ENCODE measurements around the gene PFKL.

Gene PFKL

DNA sequence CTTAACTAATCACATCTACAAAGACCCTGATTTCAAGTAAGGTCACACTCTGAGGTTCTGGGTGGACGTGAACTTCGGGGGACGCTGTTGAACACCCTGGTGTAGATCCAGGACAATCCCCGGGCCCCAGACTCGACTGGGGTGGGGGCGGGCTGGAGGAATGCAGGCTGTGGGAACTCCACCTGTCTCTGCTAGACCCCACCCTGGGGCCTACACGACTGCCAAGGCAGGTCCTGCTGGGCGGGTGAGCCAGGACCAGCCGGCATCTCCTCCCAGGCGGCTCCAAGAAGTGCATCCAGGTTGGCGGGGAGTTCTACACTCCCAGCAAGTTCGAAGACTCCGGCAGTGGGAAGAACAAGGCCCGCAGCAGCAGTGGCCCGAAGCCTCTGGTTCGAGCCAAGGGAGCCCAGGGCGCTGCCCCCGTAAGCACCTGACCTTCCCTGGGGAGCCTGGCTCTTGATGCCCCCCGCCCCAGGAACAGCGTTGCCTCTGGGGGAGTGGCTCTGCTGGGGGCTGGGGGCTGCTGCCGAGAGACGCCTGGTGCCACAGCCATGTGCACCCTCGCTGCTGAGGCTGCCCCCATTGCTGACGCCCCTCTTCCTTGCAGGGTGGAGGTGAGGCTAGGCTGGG lies 10.4 kb upstream of the PFKL start:
- Histone ChIP-seq H3K4me1 (ENCODE audit: insufficient read depth, poor library complexity, severe bottlenecking) (no peaks in the 10 kb centered on the region), H3K4me3 (ENCODE audit: severe bottlenecking) (no peak overlapping the region), H3K9me3 (ENCODE audit: severe bottlenecking) (no peaks in the 10 kb centered on the region), H3K27me3 (ENCODE audit: insufficient read depth, poor library complexity, severe bottlenecking) (peaks cover 3% of the 10 kb centered on the region), H3K36me3 (ENCODE audit: low read depth) (no peaks in the 10 kb centered on the region), H3K27ac (ENCODE audit: poor library complexity, severe bottlenecking) (no peak overlapping the region)
- no peak for ATAC-seq (ENCODE audit: low read depth)
- no peak for DNase-seq (ENCODE audit: low spot score)
- TF ChIP-seq CTCF (IDR thresholded peaks at IDR 0.05; ENCODE audit: poor library complexity, severe bottlenecking): no peak

DNA sequence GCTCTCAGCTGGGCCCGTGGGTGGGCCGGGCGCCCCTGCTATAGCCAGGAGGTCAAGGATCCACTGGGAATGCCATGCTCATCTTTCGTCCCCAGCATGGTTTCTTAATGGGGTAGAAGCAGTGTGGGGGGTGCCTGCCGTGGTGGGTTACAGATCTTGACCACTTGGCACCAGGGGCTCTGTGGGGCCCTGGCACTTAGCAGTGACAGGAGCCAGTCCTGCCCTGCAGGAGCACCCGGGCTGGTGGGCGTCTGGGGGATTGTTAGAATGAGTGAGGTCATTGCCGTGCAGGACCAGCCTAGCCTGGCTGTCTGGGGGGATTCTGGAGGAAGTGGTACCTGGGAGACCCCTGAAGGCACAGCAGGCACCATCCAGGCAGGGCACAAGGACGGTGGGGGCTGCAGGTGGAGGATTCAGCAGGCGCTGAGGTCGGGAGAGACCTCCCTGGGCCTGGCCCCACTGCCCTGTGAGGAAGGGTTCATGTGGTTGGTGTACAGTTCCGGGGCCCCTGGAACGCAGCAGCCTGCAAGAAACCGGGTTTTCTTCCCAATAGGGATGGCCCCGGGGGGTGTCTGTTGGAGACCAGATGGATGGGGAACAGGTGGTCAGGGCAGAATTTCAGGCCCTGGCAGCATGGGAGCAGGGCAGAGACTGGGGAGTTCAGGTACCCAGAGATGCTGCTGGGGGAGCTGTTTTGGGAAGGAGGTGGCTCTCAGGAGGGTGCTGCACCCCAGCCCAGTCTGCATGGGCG lies 9.4 kb upstream of the PFKL start:
- Histone ChIP-seq H3K4me3 (ENCODE audit: severe bottlenecking) (no peak overlapping the region), H3K36me3 (ENCODE audit: low read depth) (no peaks in the 10 kb centered on the region), H3K4me1 (ENCODE audit: insufficient read depth, poor library complexity, severe bottlenecking) (no peaks in the 10 kb centered on the region), H3K27me3 (ENCODE audit: insufficient read depth, poor library complexity, severe bottlenecking) (no peaks in the 10 kb centered on the region), H3K9me3 (ENCODE audit: severe bottlenecking) (no peaks in the 10 kb centered on the region), H3K27ac (ENCODE audit: poor library complexity, severe bottlenecking) (no peak overlapping the region)
- ATAC-seq (ENCODE audit: low read depth): no peak
- no peak for DNase-seq (ENCODE audit: low spot score)
- no peak for TF ChIP-seq CTCF (IDR thresholded peaks at IDR 0.05; ENCODE audit: poor library complexity, severe bottlenecking)

- DNase-seq (ENCODE audit: low spot score) (no peak), ATAC-seq (ENCODE audit: low read depth) (no peak)
- Histone ChIP-seq H3K4me1 (ENCODE audit: insufficient read depth, poor library complexity, severe bottlenecking) (no peaks in the 10 kb centered on the region), H3K27ac (ENCODE audit: poor library complexity, severe bottlenecking) (no peak overlapping the region), H3K27me3 (ENCODE audit: insufficient read depth, poor library complexity, severe bottlenecking) (no peaks in the 10 kb centered on the region), H3K36me3 (ENCODE audit: low read depth) (no peaks in the 10 kb centered on the region), H3K4me3 (ENCODE audit: severe bottlenecking) (no peak overlapping the region), H3K9me3 (ENCODE audit: severe bottlenecking) (no peaks in the 10 kb centered on the region)
- TF ChIP-seq CTCF (IDR thresholded peaks at IDR 0.05; ENCODE audit: poor library complexity, severe bottlenecking): no peak
These were observed 8.5 kb upstream of the PFKL start for GRCh38 chr21:44291078-44291935.

- no peak for ATAC-seq (ENCODE audit: low read depth)
- DNase-seq (ENCODE audit: low spot score): no peak
These were observed 7.7 kb upstream of the PFKL start for GRCh38 chr21:44291936-44292811.

More at GRCh38 chr21:44291936-44292811, 7.7 kb upstream of the PFKL start:
- no peak overlapping the region for H3K4me3 ChIP-seq (ENCODE audit: severe bottlenecking)
- H3K9me3 ChIP-seq (ENCODE audit: severe bottlenecking): no peaks in the 10 kb centered on the region
- H3K36me3 ChIP-seq (ENCODE audit: low read depth): no peaks in the 10 kb centered on the region
- H3K27me3 ChIP-seq (ENCODE audit: insufficient read depth, poor library complexity, severe bottlenecking): no peaks in the 10 kb centered on the region
- TF ChIP-seq CTCF (IDR thresholded peaks at IDR 0.05; ENCODE audit: poor library complexity, severe bottlenecking): no peak
- H3K27ac ChIP-seq (ENCODE audit: poor library complexity, severe bottlenecking): no peak overlapping the region
- H3K4me1 ChIP-seq (ENCODE audit: insufficient read depth, poor library complexity, severe bottlenecking): no peaks in the 10 kb centered on the region
